Measurements from ENCODE around the gene COL23A1.
"Not testable (repeated sequence)": the region's sequence is repeated elsewhere in the genome, so short reads cannot be mapped to it uniquely, and the experiment has no call there.

The COL23A1 gene

DNA sequence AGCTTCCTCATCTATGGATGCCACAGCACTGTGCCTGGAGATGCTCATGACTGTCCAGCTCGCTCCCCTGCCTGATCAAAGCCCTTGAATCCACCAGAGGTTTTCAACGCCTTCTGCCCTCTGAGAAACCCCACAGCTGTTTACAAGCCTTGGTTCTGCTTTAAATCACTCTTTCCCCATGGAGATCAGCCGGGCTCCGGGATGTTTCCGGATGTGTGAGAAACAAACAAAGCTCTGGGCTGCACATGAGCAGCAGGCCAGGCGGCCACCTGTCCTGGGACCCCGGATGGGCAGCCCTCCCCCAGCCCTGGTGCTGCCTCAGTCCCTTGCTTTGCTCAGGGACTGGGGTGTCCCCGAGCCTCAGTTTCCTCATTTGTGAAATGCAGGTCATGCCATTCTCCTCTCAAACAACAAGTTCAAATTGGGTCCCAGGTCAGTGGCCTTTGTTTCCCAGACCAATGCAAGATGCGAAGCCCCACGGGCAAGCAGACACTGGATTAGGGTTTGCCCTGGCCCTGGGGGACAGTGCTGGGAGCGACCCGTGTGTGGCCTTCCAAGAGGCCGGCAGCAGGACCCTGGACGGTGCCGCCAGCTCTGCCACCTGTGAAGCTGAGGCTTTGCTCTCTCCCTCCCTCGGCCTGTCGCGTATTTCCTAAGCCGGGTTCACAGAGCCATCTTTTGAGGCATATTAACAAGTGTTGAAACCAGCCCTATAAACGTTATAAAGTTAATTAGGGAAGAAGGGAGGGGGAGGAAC lies 315.2 kb downstream of the COL23A1 start:
- DNase-seq: no peak

DNA sequence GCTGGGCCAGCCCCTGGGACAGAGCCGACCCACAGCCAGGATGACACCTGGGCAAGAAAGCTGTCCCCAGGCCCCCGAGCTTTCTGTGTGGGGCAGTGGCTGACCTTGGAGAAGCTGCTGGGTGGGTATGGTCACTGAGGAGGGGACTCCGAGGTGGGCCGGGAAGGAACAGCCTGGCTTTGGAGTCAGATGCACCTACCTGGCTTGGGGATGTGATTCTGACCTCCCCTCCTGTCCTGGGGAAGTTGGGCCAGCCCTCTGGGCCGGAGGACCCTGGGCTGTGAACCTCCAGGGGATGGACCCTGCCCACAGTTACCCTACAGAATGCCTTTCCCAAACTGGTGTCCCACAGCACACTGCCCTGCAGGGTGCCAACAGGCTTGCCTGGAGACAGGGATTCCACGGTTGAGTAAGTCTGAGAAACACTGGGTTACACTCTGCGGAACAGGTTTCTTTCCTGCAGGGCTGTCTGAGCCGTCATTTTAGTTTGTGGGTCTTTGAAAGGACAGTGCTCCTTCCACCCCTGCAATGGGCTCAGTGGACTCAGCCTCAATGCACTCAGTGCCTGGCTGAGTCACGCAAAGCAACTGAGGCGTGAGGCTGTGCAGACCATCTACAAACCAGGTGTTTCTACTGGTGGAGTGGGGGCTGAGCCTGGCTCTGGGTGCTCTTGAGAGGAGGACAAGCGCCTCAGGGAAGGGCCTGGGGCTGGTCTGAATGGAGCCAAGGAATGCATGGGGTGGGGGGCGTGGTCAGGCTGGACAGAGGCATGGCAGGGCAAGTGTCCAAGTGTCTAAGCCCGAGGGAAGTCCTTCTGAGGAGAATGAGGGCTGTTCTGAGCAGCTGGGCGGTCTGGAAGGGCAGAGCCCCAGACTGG lies 316.3 kb downstream of the COL23A1 start:
- DNase-seq: no peak

DNA sequence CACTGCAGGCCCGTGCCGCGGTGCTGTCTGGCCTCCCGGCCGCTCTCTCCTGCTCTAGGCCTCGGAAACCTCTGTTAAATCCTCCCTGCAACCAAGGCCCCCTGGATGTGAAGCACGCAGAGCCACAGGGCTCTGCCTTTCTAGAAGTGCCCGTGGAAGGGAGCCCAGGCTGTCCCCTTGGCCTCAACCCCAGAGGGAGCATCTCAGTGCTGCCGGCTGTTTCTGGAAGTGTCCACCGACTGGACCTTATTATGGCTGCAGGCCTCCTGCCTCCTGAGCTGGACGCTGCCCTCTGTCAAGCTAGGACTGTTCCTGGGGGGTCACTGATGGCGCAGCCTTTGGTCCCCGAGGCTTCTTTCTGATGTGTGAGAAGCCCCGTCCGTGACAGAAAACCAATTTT lies 317.2 kb downstream of the COL23A1 start:
- DNase-seq: no peak

- DNase-seq: no peak
Observed at GRCh38 chr5:178272591-178272990, 317.6 kb downstream of the COL23A1 start.

- DNase-seq: no peak
Observed at GRCh38 chr5:178271726-178272479, 318.3 kb downstream of the COL23A1 start.

DNA sequence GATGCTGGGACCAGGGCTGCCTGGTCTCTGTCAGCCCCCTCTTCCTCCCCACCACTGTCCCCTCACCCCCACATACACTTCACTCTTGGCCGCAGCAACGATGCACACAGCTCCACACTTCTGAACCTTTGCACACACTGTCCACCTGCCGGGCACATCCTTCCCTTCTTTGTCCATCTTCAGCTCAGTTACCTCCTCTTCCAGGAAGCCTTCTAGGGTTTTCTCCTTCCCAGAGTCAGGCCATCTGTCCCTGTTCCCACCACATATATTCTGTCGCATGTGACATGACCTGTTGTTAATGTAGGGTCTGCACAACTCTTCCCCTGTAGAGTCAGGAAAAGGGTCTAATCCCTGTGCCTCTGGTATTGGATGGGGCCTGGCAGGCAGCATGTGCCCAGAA lies 319.0 kb downstream of the COL23A1 start:
- DNase-seq: no peak

GRCh38 chr5:178269499-178269898 lies 320.7 kb downstream of the COL23A1 start:
- no peak for DNase-seq

GRCh38 chr5:178267876-178268275 lies 322.3 kb downstream of the COL23A1 start:
- no peak for DNase-seq

GRCh38 chr5:178267245-178267644 lies 322.9 kb downstream of the COL23A1 start:
- no peak for DNase-seq

DNA sequence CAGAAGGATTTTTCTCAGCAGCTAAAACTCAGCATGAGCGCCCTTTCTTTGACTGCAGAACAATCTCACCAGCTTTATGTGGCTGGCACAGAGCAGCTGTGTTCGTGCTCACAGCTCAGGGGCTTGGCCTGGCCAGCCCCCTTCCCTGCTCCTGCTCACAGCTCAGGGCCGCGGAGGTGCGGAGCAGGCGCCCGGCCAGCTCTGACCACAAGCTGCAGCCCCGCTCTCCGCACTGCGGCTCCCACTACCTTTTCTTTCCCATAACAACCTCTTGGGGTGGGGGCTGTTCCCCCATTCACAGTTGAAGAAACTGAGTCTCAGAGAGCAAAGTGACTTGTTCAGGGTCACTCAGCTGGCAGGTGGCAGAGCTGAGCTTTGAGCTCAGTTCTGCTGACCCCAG lies 323.6 kb downstream of the COL23A1 start:
- DNase-seq: no peak

- DNase-seq: no peak
Observed at GRCh38 chr5:178265746-178266145, 324.4 kb downstream of the COL23A1 start.

DNA sequence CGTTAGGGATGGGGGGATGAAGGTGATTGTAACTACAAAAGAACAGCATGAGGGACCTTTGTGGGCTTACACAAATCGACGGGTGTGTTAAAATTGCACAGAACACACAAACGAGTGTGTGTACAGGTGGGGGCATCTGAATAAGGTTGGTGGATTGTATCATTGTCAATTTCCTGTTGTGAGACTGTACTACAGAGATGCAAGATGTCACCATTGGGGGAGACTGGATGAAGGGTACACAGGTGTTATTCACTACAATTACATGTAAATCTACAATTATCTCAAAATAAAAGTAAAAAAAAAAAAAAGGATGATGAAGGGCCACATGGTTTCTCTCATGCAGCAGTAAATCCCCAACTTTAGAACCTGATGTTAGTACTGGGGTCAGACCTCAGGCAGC lies 326.1 kb downstream of the COL23A1 start:
- no peak for DNase-seq

DNA sequence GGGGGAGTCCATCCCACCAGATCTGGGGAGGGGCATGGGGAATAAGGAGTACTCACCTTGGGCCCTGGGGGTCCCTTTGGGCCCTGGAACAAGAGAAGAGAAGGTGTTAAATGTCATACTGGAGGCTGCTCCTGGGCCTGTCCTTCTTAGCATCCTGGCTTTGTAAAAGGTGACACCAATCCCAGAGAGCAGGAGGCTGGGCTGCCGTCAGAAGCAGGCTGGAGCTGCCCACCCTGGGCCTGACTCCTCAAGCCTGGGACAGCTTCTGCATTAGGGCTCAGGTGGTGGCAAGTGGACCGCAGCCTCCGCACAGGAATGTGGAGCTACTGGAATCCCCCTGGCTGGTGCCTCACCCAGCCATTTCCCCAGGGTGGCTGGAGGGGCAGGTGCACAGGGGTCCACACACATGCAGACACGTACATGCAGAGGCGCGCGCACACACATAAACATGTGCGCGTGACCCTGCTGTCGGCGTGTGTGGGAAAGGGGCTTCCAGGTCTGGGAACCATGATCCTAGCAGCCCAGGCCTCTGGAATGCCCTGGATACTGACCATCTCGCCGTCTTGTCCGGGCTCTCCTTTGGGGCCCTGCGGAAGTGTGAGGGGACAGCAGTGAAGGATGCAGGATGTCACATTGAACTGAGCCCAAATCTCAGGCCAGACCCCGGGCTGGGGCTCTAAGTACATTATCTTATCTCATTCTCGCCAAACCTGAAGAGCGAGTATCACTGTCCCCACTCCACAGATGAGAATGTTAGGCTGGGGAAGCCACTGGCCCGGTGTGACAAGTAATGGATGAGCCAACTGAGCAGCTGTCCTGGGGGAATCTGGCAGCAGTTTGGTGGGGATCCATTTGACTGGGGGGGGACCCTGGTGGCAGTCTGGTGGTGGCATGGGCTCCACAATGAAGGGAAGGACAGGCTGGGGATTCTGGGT lies 328.3 kb downstream of the COL23A1 start:
- no peak for DNase-seq

DNA sequence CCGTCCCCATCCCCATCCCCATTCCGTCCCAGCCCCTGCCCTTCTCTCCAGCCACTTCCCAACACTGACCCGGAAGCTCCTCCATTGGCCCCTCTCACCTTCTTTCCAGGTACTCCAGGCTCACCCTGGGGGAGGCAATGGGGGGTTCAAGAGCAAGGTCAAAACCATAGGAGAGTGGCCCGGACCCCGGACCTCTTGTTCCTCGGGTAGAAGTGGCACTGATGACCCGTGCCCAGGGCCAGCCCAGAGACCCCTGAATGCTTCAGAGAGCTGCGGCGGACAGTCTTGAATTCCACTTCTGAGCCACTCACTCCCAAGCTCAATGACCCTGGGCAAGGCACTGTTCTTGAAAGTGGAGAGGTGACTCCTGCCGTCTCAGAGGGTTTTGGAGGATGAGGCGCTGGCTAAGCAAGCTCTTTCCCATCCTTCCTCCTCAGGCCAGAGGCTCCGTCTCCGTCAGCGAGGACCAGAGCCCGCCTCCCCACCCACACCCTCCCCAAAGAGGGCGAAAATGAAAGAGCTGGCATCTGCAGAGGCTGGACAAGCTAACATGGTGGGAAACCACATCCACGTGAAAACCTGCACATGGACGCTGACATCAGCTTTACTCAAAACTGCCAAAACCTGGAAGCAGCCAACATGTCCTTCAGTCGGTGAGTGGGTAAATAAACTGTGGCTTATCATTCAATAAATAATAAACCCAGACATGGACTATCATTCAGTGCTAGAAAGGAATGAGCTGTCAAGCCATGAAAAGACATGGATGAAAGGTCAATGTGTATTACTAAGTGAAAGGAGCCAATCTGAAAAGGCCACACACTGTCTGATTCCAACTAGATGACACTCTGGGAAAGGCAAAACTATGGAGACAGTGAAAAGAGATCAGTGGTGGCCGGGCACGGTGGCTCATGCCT lies 330.3 kb downstream of the COL23A1 start:
- DNase-seq: peak; percentile 42

- no peak for DNase-seq
Observed at GRCh38 chr5:178257650-178258049, 332.5 kb downstream of the COL23A1 start.

- DNase-seq: no peak
Observed at GRCh38 chr5:178256746-178257145, 333.4 kb downstream of the COL23A1 start.

GRCh38 chr5:178253632-178254031 lies 336.6 kb downstream of the COL23A1 start:
- not testable (repeated sequence) for DNase-seq

GRCh38 chr5:178252258-178252657 lies 337.9 kb downstream of the COL23A1 start:
- DNase-seq: no peak

GRCh38 chr5:178250263-178250662 lies 339.9 kb downstream of the COL23A1 start:
- no peak for DNase-seq

DNA sequence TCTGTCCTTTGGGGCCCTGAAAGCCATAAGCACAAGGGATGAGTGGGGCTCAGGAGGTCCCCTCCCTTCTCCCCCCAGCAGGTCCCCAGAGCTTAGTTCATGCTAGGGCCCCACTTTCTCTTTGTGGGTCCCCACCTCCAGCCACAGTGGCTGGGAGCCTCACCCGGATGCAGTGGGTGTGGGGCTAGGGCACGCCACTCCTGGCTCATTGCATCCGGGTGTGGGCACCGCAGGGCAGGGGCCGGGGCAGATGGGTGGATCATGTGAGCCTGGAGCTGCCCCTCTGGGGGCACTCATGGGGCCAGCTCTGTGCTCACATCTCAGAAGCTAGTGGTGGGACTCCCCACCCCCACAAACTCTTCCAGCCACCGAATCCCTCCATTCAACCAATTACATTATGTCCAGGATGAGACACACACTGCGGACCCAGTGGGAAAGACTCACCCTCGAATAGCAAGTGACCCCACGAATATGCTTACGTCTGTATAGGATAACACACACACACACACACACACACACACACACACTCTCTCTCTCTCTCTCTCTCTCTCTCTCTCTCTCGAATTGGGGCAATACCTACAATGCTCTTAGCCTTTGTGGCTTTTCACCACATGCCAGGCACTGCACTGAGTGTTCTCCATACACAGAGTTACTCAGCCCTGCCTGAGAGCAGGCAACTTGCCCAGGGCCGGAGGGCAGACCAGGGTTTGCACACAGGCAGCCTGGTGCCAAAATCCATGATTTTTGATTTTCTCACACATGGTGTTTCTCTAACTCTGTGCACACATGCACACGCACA lies 340.8 kb downstream of the COL23A1 start:
- no peak for DNase-seq
